GM21515 (cell line): ENCODE data around the gene IGSF9.

Experiments
- ATAC-seq: cut with Tn5 transposase; IDR thresholded peaks from one replicate; pipeline ENCODE4 v1.9.1; 2021; ENCODE audit not compliant: unreplicated experiment

IGSF9 gene

GRCh38 chr1:159877695-159878444 is 67.5 kb downstream of the IGSF9 start:
- no peak for ATAC-seq
